Suprapubic skin (tissue), 4 donors: ENCODE results near the gene M1AP. TPM values are rescaled to one million over a fixed set of nuclear protein-coding genes. Genes with fewer than 3 reads are reported as not detected.

Experiments
- DNase-seq, 2 donors: peaks; one replicate each; pipeline ENCODE4 v3.0.0-alpha.2; 2019; ENCODE audit warnings: low spot score in 2 of 2
- H3K27ac ChIP-seq: fragments of 200-600 bp; sonication (generic); one replicate; pipeline ENCODE4 v1.5.1; 2019
- H3K27me3 ChIP-seq: fragments of 200-600 bp; sonication (generic); one replicate; pipeline ENCODE4 v1.5.1; 2019
- H3K36me3 ChIP-seq: fragments of 200-600 bp; sonication (generic); one replicate; pipeline ENCODE4 v1.5.1; 2019
- H3K4me1 ChIP-seq: fragments of 200-600 bp; sonication (generic); one replicate; pipeline ENCODE4 v1.5.1; 2019
- H3K4me3 ChIP-seq: fragments of 200-600 bp; sonication (generic); one replicate; pipeline ENCODE4 v1.5.1; 2019; ENCODE audit warnings: mild to moderate bottlenecking
- H3K9me3 ChIP-seq: fragments of 200-600 bp; sonication (generic); one replicate; pipeline ENCODE4 v1.5.1; 2019
- CTCF ChIP-seq, 2 donors: fragments of 200-600 bp in 1 of 2; fragments of 450-650 bp in 1 of 2; sonication (generic) in 1 of 2; IDR thresholded peaks; one replicate each; pipeline ENCODE4 v1.5.1; 2016 to 2019; ENCODE audit warnings: antibody characterized with exemption in 2 of 2, mild to moderate bottlenecking in 1 of 2, moderate library complexity in 1 of 2
- EP300 ChIP-seq: sonication (generic); formaldehyde crosslinking; IDR thresholded peaks from one replicate; pipeline ENCODE4 v1.6.1; 2017; ENCODE audit warnings: antibody characterized with exemption
- POLR2A ChIP-seq, 2 donors: fragments of 450-650 bp; IDR thresholded peaks; one replicate each; pipeline ENCODE4 v1.6.1; 2017; ENCODE audit warnings: antibody characterized with exemption in 2 of 2, mild to moderate bottlenecking in 2 of 2, moderate library complexity in 2 of 2
- POLR2AphosphoS5 ChIP-seq, 3 donors: sonication (generic); formaldehyde crosslinking; IDR thresholded peaks; one replicate each; pipeline ENCODE4 v1.6.1; 2017; ENCODE audit warnings: antibody characterized with exemption in 3 of 3
- WGBS: methylation state at CpG from one replicate; pipeline ENCODE4 v1.1.5; 2018; 5-methylcytosine and 5-hydroxymethylcytosine counted together
- total RNA-seq, 4 donors: library from RNA; depleted of rRNA; stranded (reverse); fragments of >200 nt; gene quantifications; one replicate each; pipeline ENCODE4 v1.1.0, GENCODE V29; 2016

Gene M1AP
- total RNA-seq, 4 donors from 2014 or later, result 1.1 TPM; not detected in 3

GRCh38 chr2:74573747-74574562 is 74.2 kb downstream of the M1AP start:
- Histone ChIP-seq H3K4me3 (no peak overlapping the region), H3K27me3 (no peaks in the 10 kb centered on the region), H3K4me1 (peaks cover 6% of the 10 kb centered on the region), H3K36me3 (no peaks in the 10 kb centered on the region), H3K27ac (no peak overlapping the region), H3K9me3 (no peaks in the 10 kb centered on the region)
- 39% methylated on average over 7 of the region's 7 CpGs for WGBS
- no peak for TF ChIP-seq CTCF (IDR thresholded peaks at IDR 0.05)
- no peak for TF ChIP-seq EP300
- TF ChIP-seq POLR2A (IDR thresholded peaks at IDR 0.05), result no peak
- no peak for TF ChIP-seq POLR2AphosphoS5 (IDR thresholded peaks at IDR 0.05)
- DNase-seq, result no peak

- no peak for DNase-seq
- no peaks in the 10 kb centered on the region for H3K9me3 ChIP-seq
- peaks cover 6% of the 10 kb centered on the region for H3K4me1 ChIP-seq
- WGBS, result 75% methylated on average over 3 of the region's 3 CpGs
- H3K4me3 ChIP-seq, result no peak overlapping the region
- no peaks in the 10 kb centered on the region for H3K27me3 ChIP-seq
- H3K36me3 ChIP-seq, result no peaks in the 10 kb centered on the region
- H3K27ac ChIP-seq, result no peak overlapping the region
- no peak for TF ChIP-seq CTCF (IDR thresholded peaks at IDR 0.05)
- no peak for TF ChIP-seq EP300
- TF ChIP-seq POLR2AphosphoS5 (IDR thresholded peaks at IDR 0.05), result no peak
- TF ChIP-seq POLR2A (IDR thresholded peaks at IDR 0.05), result no peak
Observed at GRCh38 chr2:74572178-74572925, 75.8 kb downstream of the M1AP start.

- Histone ChIP-seq H3K27ac (no peak overlapping the region), H3K27me3 (no peaks in the 10 kb centered on the region), H3K36me3 (no peaks in the 10 kb centered on the region), H3K4me3 (no peak overlapping the region), H3K4me1 (peaks cover 7% of the 10 kb centered on the region), H3K9me3 (no peaks in the 10 kb centered on the region)
- WGBS, result 84% methylated on average over 1 of the region's 1 CpG
- TF ChIP-seq POLR2AphosphoS5 (IDR thresholded peaks at IDR 0.05), result no peak
- no peak for TF ChIP-seq CTCF (IDR thresholded peaks at IDR 0.05)
- TF ChIP-seq EP300, result no peak
- TF ChIP-seq POLR2A (IDR thresholded peaks at IDR 0.05), result no peak
- no peak for DNase-seq
Observed at GRCh38 chr2:74571058-74571457, 77.1 kb downstream of the M1AP start.

- no peaks in the 10 kb centered on the region for H3K9me3 ChIP-seq
- TF ChIP-seq EP300 (no peak), CTCF (IDR thresholded peaks at IDR 0.05) (no peak), POLR2AphosphoS5 (IDR thresholded peaks at IDR 0.05) (no peak)
- 28% methylated on average over 1 of the region's 1 CpG for WGBS
- H3K27ac ChIP-seq, result no peak overlapping the region
- no peaks in the 10 kb centered on the region for H3K27me3 ChIP-seq
- DNase-seq, result no peak
- H3K4me3 ChIP-seq, result no peak overlapping the region
- H3K4me1 ChIP-seq, result peaks cover 3% of the 10 kb centered on the region
- H3K36me3 ChIP-seq, result no peaks in the 10 kb centered on the region
Observed at GRCh38 chr2:74569686-74570085, 78.4 kb downstream of the M1AP start.

GRCh38 chr2:74567881-74568280 is 80.2 kb downstream of the M1AP start:
- H3K27ac ChIP-seq, result no peak overlapping the region
- H3K9me3 ChIP-seq, result no peaks in the 10 kb centered on the region
- peaks cover 3% of the 10 kb centered on the region for H3K4me1 ChIP-seq
- no peak for DNase-seq
- H3K27me3 ChIP-seq, result no peaks in the 10 kb centered on the region
- H3K4me3 ChIP-seq, result no peak overlapping the region
- WGBS, result 51% methylated on average over 5 of the region's 5 CpGs
- H3K36me3 ChIP-seq, result no peaks in the 10 kb centered on the region
- TF ChIP-seq EP300 (no peak), POLR2A (IDR thresholded peaks at IDR 0.05) (no peak), CTCF (IDR thresholded peaks at IDR 0.05) (no peak), POLR2AphosphoS5 (IDR thresholded peaks at IDR 0.05) (no peak)
